Hepatocyte (in vitro differentiated cells): Measurements from ENCODE around the gene PTPRD.

Experiments
- CTCF ChIP-seq: fragments of 200-600 bp; sonication (generic); IDR thresholded peaks from 2 replicates; pipeline ENCODE4 v1.5.1; 2016; ENCODE audit warnings: antibody characterized with exemption, mild to moderate bottlenecking; ENCODE audit not compliant: poor library complexity
- EZH2 ChIP-seq: fragments of 200-600 bp; sonication (generic); IDR thresholded peaks from 2 replicates; pipeline ENCODE4 v1.6.1; 2016; ENCODE audit warnings: antibody characterized with exemption, mild to moderate bottlenecking, borderline replicate concordance

GRCh38 chr9:8717146-8717545 is 1895.7 kb downstream of the PTPRD start:
- TF ChIP-seq EZH2 (no peak), CTCF (no peak)
